Muscle layer of colon (tissue), 2 donors: ENCODE data around the gene SELENOH.

ENCODE experiments used
- H3K27ac ChIP-seq: one replicate; pipeline ENCODE4 v1.7.0; 2013; ENCODE audit warnings: low read depth, mild to moderate bottlenecking, low read length, moderate library complexity
- H3K27me3 ChIP-seq, 2 donors: one replicate each; pipeline ENCODE4 v1.7.0; 2013; ENCODE audit warnings: low read length in 2 of 2, mild to moderate bottlenecking in 2 of 2; ENCODE audit not compliant: insufficient read depth in 2 of 2, control insufficient read depth in 1 of 2
- H3K36me3 ChIP-seq: one replicate; pipeline ENCODE4 v1.7.0; 2013; ENCODE audit warnings: mild to moderate bottlenecking, low read length; ENCODE audit not compliant: insufficient read depth
- H3K4me1 ChIP-seq: one replicate; pipeline ENCODE4 v1.7.0; 2013; ENCODE audit warnings: mild to moderate bottlenecking, low read length; ENCODE audit not compliant: insufficient read depth
- H3K4me3 ChIP-seq, 2 donors: one replicate each; pipeline ENCODE4 v1.7.0; 2013; ENCODE audit warnings: low read length in 2 of 2, low read depth in 1 of 2, mild to moderate bottlenecking in 1 of 2, moderate library complexity in 1 of 2
- H3K9ac ChIP-seq: one replicate; pipeline ENCODE4 v1.7.0; 2013; ENCODE audit warnings: low read length
- H3K9me3 ChIP-seq: one replicate; pipeline ENCODE4 v1.7.0; 2013; ENCODE audit warnings: mild to moderate bottlenecking, low read length
- donor health status: abdominal sarcoma.
- donor health status: Adenocarcinoma of cecum.

The SELENOH gene

GRCh38 chr11:57751676-57752253 lies 10.5 kb downstream of the SELENOH start, which contains the start of gene BTBD18:
Gene BTBD18 (minus strand): TSS chr11:57751819. CDS start chr11:57751188, 631 bp downstream.
- Histone ChIP-seq H3K27me3 (no peaks in the 10 kb centered on the region), H3K9ac (no peak within 1 kb of the TSS), H3K27ac (no peak within 1 kb of the TSS)

GRCh38 chr11:57752954-57753353 lies 11.7 kb downstream of the SELENOH start:
- Histone ChIP-seq H3K4me3 (no peak overlapping the region), H3K27ac (no peak overlapping the region), H3K4me1 (no peaks in the 10 kb centered on the region), H3K36me3 (no peaks in the 10 kb centered on the region), H3K27me3 (no peaks in the 10 kb centered on the region), H3K9me3 (no peaks in the 10 kb centered on the region), H3K9ac (no peak overlapping the region)

More at GRCh38 chr11:57751676-57752253, 10.5 kb downstream of the SELENOH start, which contains the start of gene BTBD18:
- no peaks in the 10 kb centered on the region for H3K9me3 ChIP-seq
- no peak within 1 kb of the TSS for H3K4me3 ChIP-seq
- H3K4me1 ChIP-seq = no peaks in the 10 kb centered on the region
- H3K36me3 ChIP-seq = no peaks in the 10 kb centered on the region

- H3K4me1 ChIP-seq = no peaks in the 10 kb centered on the region
- no peak overlapping the region for H3K9ac ChIP-seq
- no peaks in the 10 kb centered on the region for H3K36me3 ChIP-seq
- no peak overlapping the region for H3K4me3 ChIP-seq
- H3K27ac ChIP-seq = no peak overlapping the region
- no peaks in the 10 kb centered on the region for H3K27me3 ChIP-seq
- H3K9me3 ChIP-seq = no peaks in the 10 kb centered on the region
Measured at GRCh38 chr11:57758174-57758573, 16.9 kb downstream of the SELENOH start.

- Histone ChIP-seq H3K36me3 (no peaks in the 10 kb centered on the region), H3K4me3 (peak within 1 kb of the TSS; percentile 76 to 89), H3K27ac (peak within 1 kb of the TSS; percentile 82), H3K4me1 (peaks cover 27% of the 10 kb centered on the region), H3K9ac (peak within 1 kb of the TSS; percentile 91), H3K9me3 (no peaks in the 10 kb centered on the region), H3K27me3 (no peaks in the 10 kb centered on the region)
Measured at GRCh38 chr11:57761301-57762234, 20.3 kb downstream of the SELENOH start, which contains the start of gene CTNND1. Gene CTNND1 (plus strand): TSS chr11:57761802. CDS start chr11:57791479, 29,677 bp downstream.

GRCh38 chr11:57762235-57762861 lies 21.1 kb downstream of the SELENOH start:
- Histone ChIP-seq H3K4me1 (peaks cover 28% of the 10 kb centered on the region), H3K36me3 (no peaks in the 10 kb centered on the region), H3K27me3 (no peaks in the 10 kb centered on the region), H3K27ac (peak overlapping the region; percentile 75), H3K9me3 (no peaks in the 10 kb centered on the region), H3K9ac (peak overlapping the region; percentile 91), H3K4me3 (peak overlapping the region; percentile 76 to 89)

GRCh38 chr11:57763568-57763967 lies 22.3 kb downstream of the SELENOH start:
- no peaks in the 10 kb centered on the region for H3K27me3 ChIP-seq
- peak overlapping the region; percentile 75 for H3K27ac ChIP-seq
- peaks cover 28% of the 10 kb centered on the region for H3K4me1 ChIP-seq
- peak overlapping the region; percentile 76 to 89 for H3K4me3 ChIP-seq
- H3K9ac ChIP-seq = peak overlapping the region; percentile 91
- H3K9me3 ChIP-seq = no peaks in the 10 kb centered on the region
- no peaks in the 10 kb centered on the region for H3K36me3 ChIP-seq

- Histone ChIP-seq H3K27me3 (no peaks in the 10 kb centered on the region), H3K36me3 (no peaks in the 10 kb centered on the region), H3K4me1 (peaks cover 28% of the 10 kb centered on the region), H3K4me3 (peak overlapping the region; percentile 76 to 89), H3K27ac (peak overlapping the region; percentile 75), H3K9me3 (no peaks in the 10 kb centered on the region), H3K9ac (peak overlapping the region; percentile 91)
Measured at GRCh38 chr11:57764021-57764420, 22.7 kb downstream of the SELENOH start.

- peak overlapping the region; percentile 75 for H3K27ac ChIP-seq
Measured at GRCh38 chr11:57764566-57764965, 23.3 kb downstream of the SELENOH start.

GRCh38 chr11:57764972-57765371 lies 23.7 kb downstream of the SELENOH start:
- H3K27ac ChIP-seq = peak overlapping the region; percentile 75
- H3K4me3 ChIP-seq = peak overlapping the region; percentile 9 to 89
- H3K27me3 ChIP-seq = no peaks in the 10 kb centered on the region
- H3K36me3 ChIP-seq = no peaks in the 10 kb centered on the region
- peak overlapping the region; percentile 91 for H3K9ac ChIP-seq
- peaks cover 37% of the 10 kb centered on the region for H3K4me1 ChIP-seq
- H3K9me3 ChIP-seq = no peaks in the 10 kb centered on the region

More at GRCh38 chr11:57764566-57764965, 23.3 kb downstream of the SELENOH start:
- Histone ChIP-seq H3K9ac (peak overlapping the region; percentile 91), H3K36me3 (no peaks in the 10 kb centered on the region), H3K4me1 (peaks cover 33% of the 10 kb centered on the region), H3K4me3 (peak overlapping the region; percentile 9 to 89), H3K9me3 (no peaks in the 10 kb centered on the region), H3K27me3 (no peaks in the 10 kb centered on the region)

GRCh38 chr11:57770793-57771192 lies 29.5 kb downstream of the SELENOH start:
- Histone ChIP-seq H3K36me3 (no peaks in the 10 kb centered on the region), H3K9ac (no peak overlapping the region), H3K27me3 (no peaks in the 10 kb centered on the region), H3K9me3 (no peaks in the 10 kb centered on the region), H3K4me3 (no peak overlapping the region), H3K27ac (no peak overlapping the region), H3K4me1 (peaks cover 46% of the 10 kb centered on the region)

- no peaks in the 10 kb centered on the region for H3K36me3 ChIP-seq
- H3K4me3 ChIP-seq = no peak overlapping the region
- no peak overlapping the region for H3K27ac ChIP-seq
- H3K9ac ChIP-seq = no peak overlapping the region
- peaks cover 49% of the 10 kb centered on the region for H3K4me1 ChIP-seq
- no peaks in the 10 kb centered on the region for H3K27me3 ChIP-seq
- no peaks in the 10 kb centered on the region for H3K9me3 ChIP-seq
Measured at GRCh38 chr11:57771365-57771764, 30.1 kb downstream of the SELENOH start.
